Lower leg skin (tissue), 3 donors: ENCODE results near the gene DDX54.

Source experiments
- POLR2A ChIP-seq, 2 donors: fragments of 450-650 bp; IDR thresholded peaks; one replicate each; pipeline ENCODE4 v1.6.1; 2016 to 2017; ENCODE audit warnings: antibody characterized with exemption in 2 of 2, mild to moderate bottlenecking in 1 of 2, moderate library complexity in 1 of 2
- TF ChIP-seq, protein P1 (sequence below), 3 donors: fragments of 450-650 bp; IDR thresholded peaks; one replicate each; pipeline ENCODE4 v1.5.1; 2016; ENCODE audit warnings: antibody characterized with exemption in 3 of 3, mild to moderate bottlenecking in 3 of 3, moderate library complexity in 2 of 3

DNA sequence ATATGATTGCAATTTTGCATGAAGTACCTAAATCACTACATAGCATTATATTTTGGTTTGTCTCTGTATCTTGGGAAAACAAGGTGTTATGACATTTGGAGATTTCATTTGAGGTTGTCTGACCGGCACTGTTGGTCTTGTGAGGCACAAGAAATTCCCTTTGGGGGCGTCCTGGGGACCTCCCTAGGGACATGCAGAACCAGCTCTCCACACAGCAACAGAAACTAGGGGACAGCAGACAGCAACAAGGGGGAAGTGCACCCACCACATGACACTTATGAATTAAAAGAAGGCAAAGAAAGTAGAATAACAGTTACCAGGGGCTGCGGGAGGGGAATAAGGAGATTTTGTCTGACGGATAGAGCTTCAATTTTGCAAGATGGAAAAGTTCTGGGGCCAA, 14.4 kb downstream of the DDX54 start:
- no peak for TF ChIP-seq POLR2A (IDR thresholded peaks at IDR 0.05)
- TF ChIP-seq, protein P1, sequence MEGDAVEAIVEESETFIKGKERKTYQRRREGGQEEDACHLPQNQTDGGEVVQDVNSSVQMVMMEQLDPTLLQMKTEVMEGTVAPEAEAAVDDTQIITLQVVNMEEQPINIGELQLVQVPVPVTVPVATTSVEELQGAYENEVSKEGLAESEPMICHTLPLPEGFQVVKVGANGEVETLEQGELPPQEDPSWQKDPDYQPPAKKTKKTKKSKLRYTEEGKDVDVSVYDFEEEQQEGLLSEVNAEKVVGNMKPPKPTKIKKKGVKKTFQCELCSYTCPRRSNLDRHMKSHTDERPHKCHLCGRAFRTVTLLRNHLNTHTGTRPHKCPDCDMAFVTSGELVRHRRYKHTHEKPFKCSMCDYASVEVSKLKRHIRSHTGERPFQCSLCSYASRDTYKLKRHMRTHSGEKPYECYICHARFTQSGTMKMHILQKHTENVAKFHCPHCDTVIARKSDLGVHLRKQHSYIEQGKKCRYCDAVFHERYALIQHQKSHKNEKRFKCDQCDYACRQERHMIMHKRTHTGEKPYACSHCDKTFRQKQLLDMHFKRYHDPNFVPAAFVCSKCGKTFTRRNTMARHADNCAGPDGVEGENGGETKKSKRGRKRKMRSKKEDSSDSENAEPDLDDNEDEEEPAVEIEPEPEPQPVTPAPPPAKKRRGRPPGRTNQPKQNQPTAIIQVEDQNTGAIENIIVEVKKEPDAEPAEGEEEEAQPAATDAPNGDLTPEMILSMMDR (IDR thresholded peaks at IDR 0.05) = no peak
